Lower leg skin (tissue), 3 donors: ENCODE data around the gene ELAVL1.

Experiments
- CTCF ChIP-seq, 3 donors: fragments of 450-650 bp; IDR thresholded peaks; one replicate each; pipeline ENCODE4 v1.5.1; 2016; ENCODE audit warnings: antibody characterized with exemption in 3 of 3, mild to moderate bottlenecking in 3 of 3, moderate library complexity in 2 of 3
- POLR2A ChIP-seq, 2 donors: fragments of 450-650 bp; IDR thresholded peaks; one replicate each; pipeline ENCODE4 v1.6.1; 2016 to 2017; ENCODE audit warnings: antibody characterized with exemption in 2 of 2, mild to moderate bottlenecking in 1 of 2, moderate library complexity in 1 of 2

- TF ChIP-seq CTCF (IDR thresholded peaks at IDR 0.05), result no peak
- TF ChIP-seq POLR2A (IDR thresholded peaks at IDR 0.05), result no peak
These were observed 19.9 kb upstream of the ELAVL1 start for GRCh38 chr19:8025316-8025715.
